Right atrium auricular region (tissue), 2 donors: Measurements from ENCODE around the gene CFAP300. TPM values are rescaled to one million over a fixed set of nuclear protein-coding genes. Genes with fewer than 3 reads are reported as not detected.

Experiments used
- DNase-seq: peaks from one replicate; pipeline ENCODE4 v3.0.0-alpha.2; 2019; ENCODE audit warnings: low spot score
- H3K27ac ChIP-seq, 2 donors: fragments of 200-600 bp; sonication (generic); 1 replicate in 1 of 2; 2 replicates in 1 of 2; pipeline ENCODE4 v1.5.1; 2016 to 2019
- H3K27me3 ChIP-seq, 2 donors: fragments of 200-600 bp; sonication (generic); one replicate each; pipeline versions ENCODE4 v1.5.1 to v1.6.0; 2017 to 2019
- H3K36me3 ChIP-seq: fragments of 200-600 bp; sonication (generic); one replicate; pipeline ENCODE4 v1.5.1; 2016
- H3K4me1 ChIP-seq, 2 donors: fragments of 200-600 bp; sonication (generic); one replicate each; pipeline versions ENCODE4 v1.5.1 to v1.6.0; 2017 to 2019
- H3K4me3 ChIP-seq, 2 donors: fragments of 200-600 bp; sonication (generic); 1 replicate in 1 of 2; 2 replicates in 1 of 2; pipeline ENCODE4 v1.5.1; 2017 to 2019; ENCODE audit warnings: mild to moderate bottlenecking in 1 of 2, moderate library complexity in 1 of 2
- H3K9me3 ChIP-seq, 2 donors: fragments of 200-600 bp; sonication (generic); one replicate each; pipeline ENCODE4 v1.5.1; 2019
- CTCF ChIP-seq, 2 donors: fragments of 200-600 bp; sonication (generic); IDR thresholded peaks; one replicate each; pipeline ENCODE4 v1.5.1; 2019; ENCODE audit warnings: antibody characterized with exemption in 2 of 2
- total RNA-seq, 2 donors: library from RNA; depleted of rRNA; stranded (reverse); fragments of >200 nt; gene quantifications; one replicate each; pipeline ENCODE4 v1.1.0, GENCODE V29; 2016

CFAP300 gene
- 1 to 10 TPM; 1.8 to 5.4 TPM for total RNA-seq

GRCh38 chr11:102047305-102047924, at the start of gene CFAP300:
TSS of gene CFAP300 (plus strand) at chr11:102047437. CDS start at chr11:102047471, 34 bp downstream.
- TF ChIP-seq CTCF (IDR thresholded peaks at IDR 0.05) = no peak
- Histone ChIP-seq H3K4me3 (peak within 1 kb of the TSS; percentile 50 to 55), H3K36me3 (no peaks in the 10 kb centered on the region), H3K27me3 (peaks cover 0 to 12% of the 10 kb centered on the region in 2 donors), H3K4me1 (no peaks in the 10 kb centered on the region), H3K9me3 (no peaks in the 10 kb centered on the region), H3K27ac (peak within 1 kb of the TSS; percentile 66)
- peak; percentile 89 for DNase-seq

GRCh38 chr11:102001657-102002338, 45.4 kb upstream of the CFAP300 start:
- Histone ChIP-seq H3K36me3 (no peaks in the 10 kb centered on the region), H3K4me1 (no peaks in the 10 kb centered on the region), H3K9me3 (no peaks in the 10 kb centered on the region), H3K27ac (no peak overlapping the region), H3K27me3 (no peaks in the 10 kb centered on the region), H3K4me3 (no peak overlapping the region)
- no peak for TF ChIP-seq CTCF (IDR thresholded peaks at IDR 0.05)
- no peak for DNase-seq

GRCh38 chr11:102004220-102004619, 43.0 kb upstream of the CFAP300 start:
- H3K27ac ChIP-seq = no peak overlapping the region
- no peak overlapping the region for H3K4me3 ChIP-seq
- DNase-seq = no peak
- H3K27me3 ChIP-seq = no peaks in the 10 kb centered on the region
- TF ChIP-seq CTCF (IDR thresholded peaks at IDR 0.05) = no peak
- no peaks in the 10 kb centered on the region for H3K9me3 ChIP-seq
- H3K4me1 ChIP-seq = no peaks in the 10 kb centered on the region
- H3K36me3 ChIP-seq = no peaks in the 10 kb centered on the region

- no peak for TF ChIP-seq CTCF (IDR thresholded peaks at IDR 0.05)
- Histone ChIP-seq H3K36me3 (no peaks in the 10 kb centered on the region), H3K27ac (no peak overlapping the region)
Measured at GRCh38 chr11:102005306-102005705, 41.9 kb upstream of the CFAP300 start.

DNA sequence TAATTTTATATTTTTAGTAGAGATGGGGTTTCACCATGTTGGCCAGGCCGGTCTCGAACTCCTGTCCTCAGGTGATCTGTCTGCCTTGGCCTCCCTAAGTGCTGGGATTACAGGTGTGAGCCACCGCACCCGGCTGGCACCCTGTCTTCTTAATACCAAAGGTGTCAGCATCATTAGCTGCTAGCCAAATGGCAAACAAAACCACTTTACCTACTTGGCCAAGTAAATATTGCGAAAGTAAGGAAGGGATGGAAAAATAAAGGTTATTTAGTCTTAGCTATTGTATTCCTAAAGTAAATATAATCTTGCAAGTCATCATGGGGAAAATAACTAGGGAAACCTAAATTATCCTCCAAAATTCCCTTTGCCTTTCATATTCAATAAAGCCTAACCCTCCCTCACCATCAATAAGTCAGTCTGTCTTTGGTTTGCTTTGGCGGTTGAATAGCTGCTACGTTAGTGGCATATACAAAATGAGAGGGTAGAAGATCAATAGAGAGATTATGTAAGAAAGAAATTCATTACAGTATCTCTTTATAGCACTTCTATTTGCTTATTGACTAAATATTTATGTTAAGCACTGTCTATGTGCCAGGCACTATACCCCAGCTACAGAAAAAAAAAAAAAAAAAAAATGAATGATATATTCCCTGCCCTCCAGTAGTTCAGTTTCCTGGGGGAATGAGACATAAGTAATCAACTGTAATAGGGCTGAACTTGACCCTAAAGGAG, 40.2 kb upstream of the CFAP300 start:
- H3K27me3 ChIP-seq = no peaks in the 10 kb centered on the region
- H3K4me3 ChIP-seq = no peak overlapping the region
- H3K4me1 ChIP-seq = peaks cover 0 to 10% of the 10 kb centered on the region in 2 donors
- no peak for DNase-seq
- H3K36me3 ChIP-seq = no peaks in the 10 kb centered on the region
- no peak overlapping the region for H3K27ac ChIP-seq
- no peaks in the 10 kb centered on the region for H3K9me3 ChIP-seq
- TF ChIP-seq CTCF (IDR thresholded peaks at IDR 0.05) = no peak

More at GRCh38 chr11:102005306-102005705, 41.9 kb upstream of the CFAP300 start:
- H3K27me3 ChIP-seq = no peaks in the 10 kb centered on the region
- no peaks in the 10 kb centered on the region for H3K9me3 ChIP-seq
- no peaks in the 10 kb centered on the region for H3K4me1 ChIP-seq
- DNase-seq = no peak
- H3K4me3 ChIP-seq = no peak overlapping the region
